ENCODE data around the gene MYNN. TPM values are rescaled to one million over a fixed set of nuclear protein-coding genes. Genes with fewer than 3 reads are reported as not detected.
"Not testable (repeated sequence)": the region's sequence is repeated elsewhere in the genome, so short reads cannot be mapped to it uniquely, and the experiment has no call there.

MYNN gene
- total RNA-seq (2014; rRNA removed; shearing (Covaris generic)), result 15.2 and 15.9 TPM in 2 replicates
- polyA plus RNA-seq (2015; cell fraction: cytosol; rRNA removed), result 6.2 and 7.7 TPM in 2 replicates
- 30.2 and 40.6 TPM in 2 replicates for polyA plus RNA-seq (2015; cell fraction: nucleus; rRNA removed)

- in situ Hi-C loops (cut with HindIII; ENCODE audit: low pct_unique_long_range_greater_than_20kb, low sequenced_read_pairs), result no loop called here
- peak; percentile 90 for DNase-seq (ENCODE audit: low read depth, low spot score)
These were observed at the start of gene MYNN for GRCh38 chr3:169772897-169773816. Gene MYNN, plus strand, starts transcription at chr3:169773396. Its CDS starts 900 bp downstream, at chr3:169774296.

- in situ Hi-C loops (cut with HindIII; ENCODE audit: low pct_unique_long_range_greater_than_20kb, low sequenced_read_pairs); DNase-seq (ENCODE audit: low read depth, low spot score): not testable (repeated sequence)
These were observed 41.3 kb upstream of the MYNN start for GRCh38 chr3:169731857-169732256.

- no peak for DNase-seq (ENCODE audit: low read depth, low spot score)
- in situ Hi-C loops (cut with HindIII; ENCODE audit: low pct_unique_long_range_greater_than_20kb, low sequenced_read_pairs), result no loop called here
These were observed 34.1 kb upstream of the MYNN start for GRCh38 chr3:169739067-169739466.

DNA sequence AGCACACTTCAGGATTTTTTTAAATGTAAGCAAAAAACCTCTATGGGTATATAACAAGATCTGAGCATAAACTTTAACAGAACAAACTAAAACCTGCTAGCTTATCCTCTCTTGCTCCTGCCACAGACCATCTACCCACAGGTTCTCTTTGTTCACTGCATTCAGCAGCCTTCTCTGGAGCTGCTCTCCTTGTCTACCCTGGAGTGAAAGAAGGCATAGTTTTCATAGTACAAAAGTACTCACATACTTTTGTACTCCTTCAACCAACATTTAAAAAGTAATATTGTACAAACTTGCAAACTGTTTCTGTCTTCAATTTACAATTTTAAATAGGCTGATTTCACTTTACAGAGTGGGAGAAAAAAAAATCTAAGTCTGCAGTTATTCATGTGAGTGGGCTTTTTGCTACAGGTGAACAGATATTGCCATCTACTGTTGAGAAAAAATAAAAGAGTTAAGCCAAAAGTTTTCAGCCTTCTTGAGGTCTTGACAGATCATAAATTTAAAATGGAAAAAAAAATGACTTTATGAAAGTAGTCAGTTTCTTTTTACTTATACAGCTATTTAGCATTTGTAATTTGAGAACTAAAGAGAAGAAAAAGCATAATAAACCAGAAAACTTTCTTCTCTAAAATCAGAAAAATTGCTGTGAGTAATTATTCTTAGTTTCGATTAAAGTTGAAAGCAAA, 28.7 kb upstream of the MYNN start:
- in situ Hi-C loops (cut with HindIII; ENCODE audit: low pct_unique_long_range_greater_than_20kb, low sequenced_read_pairs), result no loop called here
- DNase-seq (ENCODE audit: low read depth, low spot score), result peak; percentile 42

DNA sequence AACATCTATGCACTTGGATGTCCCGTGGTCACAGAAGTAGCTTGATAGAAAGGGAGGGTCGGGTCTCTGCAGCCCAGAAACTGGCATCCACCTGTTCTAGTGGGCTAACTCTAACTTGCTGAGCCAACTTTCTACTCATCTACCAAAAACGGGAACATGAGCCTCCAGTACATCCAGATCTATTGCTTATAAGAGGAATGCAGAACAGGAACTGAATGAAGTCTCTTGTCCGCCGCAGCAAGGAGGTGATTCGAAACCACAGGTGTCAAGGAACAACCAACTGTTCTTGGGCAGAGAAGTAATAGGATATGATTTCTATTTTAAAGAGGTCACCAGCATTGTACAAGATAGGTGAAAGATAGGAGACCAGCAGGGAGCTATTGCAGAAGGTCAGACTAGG, 26.3 kb upstream of the MYNN start:
- no peak for DNase-seq (ENCODE audit: low read depth, low spot score)
- in situ Hi-C loops (cut with HindIII; ENCODE audit: low pct_unique_long_range_greater_than_20kb, low sequenced_read_pairs), result no loop called here

DNA sequence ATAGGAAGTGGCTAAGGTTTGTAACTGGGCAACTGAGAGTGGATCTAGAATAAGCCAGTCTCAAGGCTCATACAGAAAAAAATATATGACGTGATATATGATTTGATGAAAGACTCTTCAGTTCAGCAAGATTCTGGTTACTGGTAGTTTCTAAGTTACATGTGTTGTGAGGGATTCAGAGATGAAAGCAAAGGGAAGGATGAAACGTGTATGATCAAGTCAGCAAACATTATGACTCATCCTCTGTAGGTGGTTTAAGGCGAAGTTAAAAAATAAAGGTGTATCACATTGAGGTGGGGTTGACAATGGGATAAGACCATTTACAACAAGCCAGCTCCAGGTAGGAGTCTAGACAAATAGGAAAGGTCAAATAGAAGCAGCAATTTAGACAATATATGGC, 24.5 kb upstream of the MYNN start:
- in situ Hi-C loops (cut with HindIII; ENCODE audit: low pct_unique_long_range_greater_than_20kb, low sequenced_read_pairs), result no loop called here

GRCh38 chr3:169750665-169751064, 22.5 kb upstream of the MYNN start:
- no peak for DNase-seq (ENCODE audit: low read depth, low spot score)
- in situ Hi-C loops (cut with HindIII; ENCODE audit: low pct_unique_long_range_greater_than_20kb, low sequenced_read_pairs), result no loop called here

More for the DNA sequence above, 24.5 kb upstream of the MYNN start:
- DNase-seq (ENCODE audit: low read depth, low spot score), result no peak

DNA sequence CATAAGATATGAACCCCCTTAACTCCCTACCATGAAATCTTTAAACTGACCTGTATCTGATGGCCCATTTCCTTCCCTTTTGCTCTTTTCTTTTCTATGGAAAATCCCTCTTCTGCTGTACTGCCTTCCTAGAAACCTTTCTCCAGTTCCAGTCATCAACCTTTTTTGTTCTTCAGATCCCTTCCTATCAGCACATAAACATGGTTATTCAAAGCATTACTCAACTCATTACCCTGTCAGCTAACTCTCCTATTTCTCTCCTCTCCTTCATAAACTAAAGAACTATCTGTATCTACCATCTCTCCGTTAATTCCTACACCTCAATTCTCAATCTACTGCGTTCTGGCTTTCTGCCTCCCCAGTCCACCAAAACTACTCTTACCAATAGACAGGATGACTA, 21.3 kb upstream of the MYNN start:
- in situ Hi-C loops (cut with HindIII; ENCODE audit: low pct_unique_long_range_greater_than_20kb, low sequenced_read_pairs), result no loop called here
- DNase-seq (ENCODE audit: low read depth, low spot score), result no peak

DNA sequence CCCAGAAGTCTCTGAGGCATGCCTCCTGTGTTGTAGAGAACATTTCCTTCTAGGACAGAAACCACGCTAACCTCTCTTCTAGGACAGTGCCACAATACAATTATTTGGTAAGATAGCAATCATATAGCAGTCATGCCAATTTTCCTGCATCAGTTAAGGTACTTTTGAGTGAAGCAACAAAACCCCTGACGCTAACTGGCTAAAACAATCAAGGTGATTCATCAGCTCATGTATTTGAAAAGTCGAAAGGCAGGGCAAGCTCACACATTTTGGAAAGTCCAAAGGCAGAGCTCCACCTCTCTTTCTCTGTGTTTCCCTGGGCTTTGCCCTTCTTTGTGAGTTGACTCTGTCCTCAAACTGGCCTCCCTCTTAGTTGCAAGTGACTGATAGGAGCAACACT, 18.5 kb upstream of the MYNN start:
- in situ Hi-C loops (cut with HindIII; ENCODE audit: low pct_unique_long_range_greater_than_20kb, low sequenced_read_pairs), result no loop called here
- DNase-seq (ENCODE audit: low read depth, low spot score), result no peak

DNA sequence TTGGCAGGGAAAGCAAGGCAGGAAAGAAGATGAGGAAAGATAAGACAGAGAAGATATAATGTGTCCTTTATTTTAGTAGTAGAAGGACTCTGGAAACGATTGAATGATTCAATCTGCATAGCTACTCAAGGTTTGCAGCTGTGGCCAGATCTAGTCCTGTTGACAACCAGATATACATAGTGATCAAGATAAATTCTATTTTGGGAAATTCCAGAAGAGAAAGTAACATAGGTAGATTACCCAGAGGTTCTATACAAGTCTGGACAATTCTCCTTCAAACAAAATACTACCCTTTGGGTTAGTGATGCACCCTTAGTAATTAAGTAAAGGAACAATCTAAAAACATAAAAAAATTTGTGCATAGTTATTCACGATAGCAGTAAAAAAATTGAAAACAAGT, 17.7 kb upstream of the MYNN start:
- no peak for DNase-seq (ENCODE audit: low read depth, low spot score)
- in situ Hi-C loops (cut with HindIII; ENCODE audit: low pct_unique_long_range_greater_than_20kb, low sequenced_read_pairs), result no loop called here

DNA sequence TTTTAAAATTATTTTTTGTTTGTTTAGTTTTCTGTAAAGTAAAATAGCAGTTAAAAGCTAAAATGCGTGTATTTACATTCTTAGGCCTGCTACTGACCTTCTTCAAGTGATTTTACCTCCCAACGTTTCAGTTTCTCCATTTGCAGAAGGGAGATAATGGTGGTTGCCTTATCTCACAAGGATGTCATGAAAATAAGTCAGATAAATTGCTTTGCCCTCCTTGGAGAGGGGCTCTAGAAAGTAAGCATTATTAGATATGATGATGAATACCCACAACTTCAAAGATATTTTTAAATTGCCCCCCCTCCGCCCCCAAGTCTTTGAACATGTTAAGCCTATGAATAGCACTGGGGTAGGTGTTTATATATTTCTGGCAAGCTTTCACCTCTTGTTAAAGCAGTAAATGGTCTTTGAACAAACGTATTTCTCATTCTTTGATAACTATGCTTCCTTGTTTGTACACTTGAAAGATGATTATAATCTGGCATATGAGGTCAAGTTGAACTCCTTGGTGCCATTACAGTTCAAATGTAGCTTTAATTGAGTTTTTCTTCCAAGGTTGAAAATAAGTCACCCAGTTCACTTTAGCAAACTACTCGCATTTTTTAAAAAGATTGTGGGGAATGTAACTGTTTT, 14.7 kb upstream of the MYNN start:
- no peak for DNase-seq (ENCODE audit: low read depth, low spot score)
- in situ Hi-C loops (cut with HindIII; ENCODE audit: low pct_unique_long_range_greater_than_20kb, low sequenced_read_pairs), result no loop called here

GRCh38 chr3:169759256-169759655, 13.9 kb upstream of the MYNN start:
- in situ Hi-C loops (cut with HindIII; ENCODE audit: low pct_unique_long_range_greater_than_20kb, low sequenced_read_pairs), result no loop called here
- DNase-seq (ENCODE audit: low read depth, low spot score), result no peak

DNA sequence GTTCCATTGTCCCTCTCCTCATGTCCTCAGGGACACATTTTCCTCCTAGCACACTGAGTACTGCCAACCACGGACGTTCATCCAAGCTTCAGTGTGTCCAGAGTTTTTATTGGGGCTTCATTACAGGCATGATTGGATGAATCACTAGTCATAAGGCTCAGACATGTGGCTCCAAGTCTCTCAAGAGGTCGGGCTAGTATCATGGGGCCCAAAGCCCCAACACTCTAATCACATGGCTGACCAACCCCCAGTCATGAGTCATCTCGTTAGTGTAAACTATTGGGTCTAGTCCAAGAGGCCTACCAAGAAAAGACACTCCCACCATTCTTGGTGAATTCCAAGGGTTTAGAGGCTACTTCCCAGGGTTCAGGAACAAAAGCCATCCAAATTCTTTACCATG, 12.7 kb upstream of the MYNN start:
- in situ Hi-C loops (cut with HindIII; ENCODE audit: low pct_unique_long_range_greater_than_20kb, low sequenced_read_pairs), result no loop called here
- DNase-seq (ENCODE audit: low read depth, low spot score), result peak; percentile 65

- in situ Hi-C loops (cut with HindIII; ENCODE audit: low pct_unique_long_range_greater_than_20kb, low sequenced_read_pairs), result no loop called here
- no peak for DNase-seq (ENCODE audit: low read depth, low spot score)
These were observed 8.8 kb upstream of the MYNN start for GRCh38 chr3:169764312-169764881.

DNA sequence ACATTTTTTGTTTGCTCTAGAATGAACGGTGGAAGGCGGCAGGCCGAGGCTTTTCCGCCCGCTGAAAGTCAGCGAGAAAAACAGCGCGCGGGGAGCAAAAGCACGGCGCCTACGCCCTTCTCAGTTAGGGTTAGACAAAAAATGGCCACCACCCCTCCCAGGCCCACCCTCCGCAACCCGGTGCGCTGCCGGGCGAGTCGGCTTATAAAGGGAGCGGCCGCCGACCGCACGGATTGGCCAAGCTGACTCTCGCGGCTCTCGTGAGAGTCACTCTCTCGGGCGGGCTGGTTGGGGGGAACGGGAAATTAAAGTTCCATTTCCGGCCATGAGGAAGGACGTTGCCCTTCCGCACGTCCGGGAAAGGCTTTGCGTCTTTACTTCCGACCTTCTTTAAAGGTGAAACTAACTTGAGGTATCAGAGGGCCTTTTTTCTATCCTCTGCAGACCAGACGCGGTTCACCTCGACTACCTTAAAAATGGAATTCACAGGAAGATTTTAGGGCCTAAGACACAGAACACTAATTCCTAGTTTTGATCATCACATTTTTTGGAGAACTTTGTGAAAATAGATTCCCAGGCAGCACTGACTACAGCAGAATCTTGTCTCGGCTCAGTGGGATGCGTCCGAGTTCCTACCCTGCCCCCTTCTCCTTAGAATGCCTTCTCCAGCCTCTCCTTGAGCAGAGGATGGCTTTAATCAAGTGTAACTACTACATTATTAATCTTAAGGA, 8.1 kb upstream of the MYNN start, which contains the start of gene TERC:
TERC (minus strand) TSS at position 179 of the 731 bp plus-strand sequence.
- peak; percentile 60 for DNase-seq (ENCODE audit: low read depth, low spot score)
- in situ Hi-C loops (cut with HindIII; ENCODE audit: low pct_unique_long_range_greater_than_20kb, low sequenced_read_pairs), result no loop called here

- in situ Hi-C loops (cut with HindIII; ENCODE audit: low pct_unique_long_range_greater_than_20kb, low sequenced_read_pairs), result no loop called here
- peak; percentile 18 for DNase-seq (ENCODE audit: low read depth, low spot score)
These were observed 3.7 kb upstream of the MYNN start, which contains the start of gene ACTRT3 for GRCh38 chr3:169769287-169770181. Gene ACTRT3, minus strand, starts transcription at chr3:169769561. Its CDS starts 41 bp downstream, at chr3:169769520.

Data from SK-MEL-5 (cell line).